HPDE6-E6E7 (cell line): ENCODE measurements around the gene TK1.
"Not testable (repeated sequence)": the region's sequence is repeated elsewhere in the genome, so short reads cannot be mapped to it uniquely, and the experiment has no call there.

Experiments used
- DNase-seq: peaks from one replicate; pipeline ENCODE4 v3.0.0; 2011; ENCODE audit warnings: missing footprints; ENCODE audit errors: extremely low spot score

The TK1 gene

DNA sequence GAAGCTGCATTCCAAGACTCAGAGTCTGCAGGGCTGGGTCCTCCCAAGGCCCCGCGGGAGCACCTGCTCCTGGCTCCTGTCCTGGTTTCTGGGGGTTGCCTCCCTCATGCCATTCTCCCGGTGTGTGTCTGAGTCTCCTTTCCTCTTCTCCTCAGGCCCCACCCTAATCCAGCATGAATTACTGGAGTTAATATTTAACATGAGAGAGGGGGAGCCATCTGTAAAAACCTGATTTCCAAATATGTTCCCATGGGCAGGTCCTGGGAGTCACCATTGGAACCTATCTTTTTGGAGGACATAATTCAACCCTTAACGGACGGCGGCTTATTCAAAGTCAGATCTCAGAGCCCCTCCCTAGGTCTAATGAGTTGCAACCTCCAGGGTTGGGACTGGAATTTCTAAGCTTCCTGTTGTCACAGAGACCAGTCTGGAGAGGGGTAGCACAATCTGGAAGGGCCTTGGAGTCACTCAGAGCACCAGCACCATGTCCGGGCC is 35.3 kb downstream of the TK1 start:
- DNase-seq, result peak; percentile 70

DNA sequence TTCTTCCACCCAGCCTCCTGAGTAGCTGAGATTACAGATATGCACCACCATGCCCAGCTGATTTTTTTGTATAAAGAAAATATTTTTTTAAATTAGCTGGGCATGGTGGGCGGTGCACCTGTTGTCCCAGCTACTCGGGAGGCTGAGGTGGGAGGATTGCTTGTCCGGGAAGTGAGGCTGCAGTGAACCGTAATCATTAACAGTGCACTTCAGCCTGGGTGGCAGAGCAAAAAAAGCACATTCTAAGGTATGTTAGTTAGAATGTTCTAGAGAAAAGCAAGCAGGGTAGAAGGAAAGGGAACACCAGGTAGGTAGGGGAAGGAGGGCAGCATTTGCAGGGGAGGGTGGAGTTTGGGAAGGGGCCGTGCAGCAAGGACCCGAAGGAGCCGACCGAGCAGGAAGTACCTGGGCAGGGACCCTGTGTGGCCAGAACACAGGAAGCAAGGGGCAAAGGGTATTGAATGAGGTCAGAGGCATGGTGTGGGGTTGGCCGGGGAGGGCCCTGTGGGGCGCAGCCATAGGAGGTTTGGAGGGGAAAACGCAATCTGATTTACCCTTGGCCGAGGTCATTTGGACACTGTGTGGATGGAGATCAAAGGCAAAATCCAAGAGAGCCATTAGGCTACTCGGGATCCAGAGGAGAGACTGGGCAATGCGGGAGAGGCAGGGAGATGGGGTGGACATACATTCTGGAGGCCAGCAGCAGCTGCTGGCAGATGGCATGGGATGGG is 38.4 kb downstream of the TK1 start:
- DNase-seq, result no peak

DNA sequence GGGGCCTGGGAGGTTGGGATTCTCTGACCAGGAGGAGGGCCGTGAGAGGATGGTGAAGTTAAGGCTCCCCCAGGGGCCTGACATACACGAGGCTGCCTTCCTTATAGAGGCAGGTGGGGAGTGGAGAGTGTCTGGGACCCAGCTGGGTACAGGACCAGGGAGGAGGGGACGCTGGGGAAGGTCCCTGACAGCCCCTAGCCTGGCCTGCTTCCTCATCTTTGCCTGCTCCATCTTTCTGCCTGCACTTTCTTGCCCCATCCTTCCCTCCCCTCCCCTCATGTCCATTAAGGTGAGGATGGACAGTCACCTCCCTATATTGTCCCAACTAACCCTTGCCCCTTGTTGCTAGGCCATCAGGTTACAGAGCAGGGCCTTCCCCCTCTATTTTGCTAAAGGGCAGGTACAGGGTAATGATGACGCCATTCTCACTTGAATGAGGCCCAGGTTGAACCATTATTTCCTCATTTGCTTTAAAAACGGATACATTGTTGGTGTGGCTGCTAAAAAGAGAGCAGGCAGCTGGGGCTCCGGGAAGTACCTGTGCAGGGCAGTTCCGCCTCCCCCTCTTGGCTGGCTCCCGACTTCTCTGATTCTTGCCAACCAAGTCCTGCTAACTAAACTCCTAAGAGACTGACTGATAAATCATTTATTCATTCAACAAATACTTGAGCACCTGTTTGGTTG is 39.4 kb downstream of the TK1 start:
- DNase-seq, result no peak

DNA sequence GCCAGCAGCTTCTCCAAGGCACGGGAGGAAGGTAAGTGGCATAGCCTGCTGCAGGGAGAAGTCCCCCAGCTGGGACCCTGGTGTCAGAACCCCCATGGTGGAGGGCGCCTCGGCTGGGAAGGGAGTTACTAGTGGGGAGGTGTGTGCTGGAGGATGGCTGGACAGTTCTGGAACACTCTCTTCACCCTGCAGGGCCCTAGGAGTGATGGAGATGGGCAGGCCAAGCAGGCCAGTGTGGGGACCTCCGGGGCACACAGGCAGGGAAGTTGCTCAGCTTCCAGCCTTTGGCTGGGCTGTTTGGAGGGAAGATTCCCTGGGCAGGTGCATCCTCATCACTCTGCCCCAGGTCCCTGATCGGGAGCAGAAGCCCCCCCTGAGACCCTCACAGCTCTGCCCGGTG is 40.0 kb downstream of the TK1 start:
- no peak for DNase-seq

DNA sequence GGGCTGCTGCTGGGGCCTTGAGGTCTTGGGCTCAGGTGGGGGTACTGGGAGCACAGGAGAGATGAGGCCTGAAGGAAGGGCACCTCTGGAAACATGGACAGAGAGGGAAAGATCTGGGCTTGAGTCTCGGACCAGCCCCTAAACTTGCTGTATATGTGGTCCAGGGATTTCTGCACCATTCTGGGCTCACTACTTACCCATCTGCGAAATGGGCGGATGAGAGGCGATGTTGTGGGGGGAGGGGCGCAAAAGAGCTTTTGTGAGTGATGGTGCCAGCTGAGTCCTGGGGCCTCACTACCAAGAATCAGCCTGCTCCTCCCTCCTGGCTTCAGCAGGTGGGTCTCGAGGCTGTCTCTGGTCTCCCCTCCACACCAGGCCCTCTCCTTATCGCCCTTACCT is 40.4 kb downstream of the TK1 start:
- no peak for DNase-seq

DNA sequence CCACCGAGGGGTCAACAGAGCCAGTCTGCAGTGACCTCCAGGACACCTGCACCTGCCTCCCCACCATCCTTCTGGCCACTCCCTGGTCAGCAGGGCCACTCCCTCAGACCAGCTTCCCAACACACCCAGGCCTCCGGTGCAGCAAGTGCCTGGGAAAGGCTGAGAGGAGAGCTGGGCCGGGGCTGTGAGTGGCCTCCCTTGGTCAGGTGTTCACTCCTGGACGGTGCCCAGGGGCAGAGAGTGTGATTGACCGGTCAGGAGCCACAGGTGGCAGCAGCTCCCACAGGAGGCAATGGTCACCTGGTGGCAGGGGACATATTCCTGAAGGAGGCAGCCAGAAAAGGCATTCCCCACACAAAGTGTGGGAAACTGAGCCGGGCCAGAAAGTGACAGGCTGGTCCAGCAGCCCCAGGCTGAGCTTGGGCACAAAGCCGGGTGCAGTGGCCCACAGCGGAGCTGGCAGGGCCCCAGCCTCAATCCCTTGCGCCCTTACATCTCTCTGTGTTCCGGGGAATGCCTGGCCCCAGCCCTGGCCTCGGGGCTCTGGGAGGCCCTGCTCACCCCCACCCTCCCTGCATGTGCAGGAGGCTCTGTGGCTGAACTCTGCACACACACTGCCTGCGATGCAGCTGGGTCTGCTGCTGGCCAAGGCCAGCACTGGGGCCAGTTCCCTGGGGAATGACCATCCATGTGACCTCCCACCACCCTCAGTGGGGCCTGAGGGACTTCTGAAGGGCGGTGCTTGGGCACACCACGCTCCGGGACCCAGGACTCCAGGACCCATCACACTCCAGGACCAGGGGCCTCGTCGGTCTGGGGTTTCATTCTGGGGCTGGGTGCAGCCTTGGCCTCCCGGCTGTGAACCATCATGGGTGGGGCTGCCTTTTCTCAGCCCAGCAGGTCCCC is 41.9 kb downstream of the TK1 start:
- DNase-seq, result no peak

DNA sequence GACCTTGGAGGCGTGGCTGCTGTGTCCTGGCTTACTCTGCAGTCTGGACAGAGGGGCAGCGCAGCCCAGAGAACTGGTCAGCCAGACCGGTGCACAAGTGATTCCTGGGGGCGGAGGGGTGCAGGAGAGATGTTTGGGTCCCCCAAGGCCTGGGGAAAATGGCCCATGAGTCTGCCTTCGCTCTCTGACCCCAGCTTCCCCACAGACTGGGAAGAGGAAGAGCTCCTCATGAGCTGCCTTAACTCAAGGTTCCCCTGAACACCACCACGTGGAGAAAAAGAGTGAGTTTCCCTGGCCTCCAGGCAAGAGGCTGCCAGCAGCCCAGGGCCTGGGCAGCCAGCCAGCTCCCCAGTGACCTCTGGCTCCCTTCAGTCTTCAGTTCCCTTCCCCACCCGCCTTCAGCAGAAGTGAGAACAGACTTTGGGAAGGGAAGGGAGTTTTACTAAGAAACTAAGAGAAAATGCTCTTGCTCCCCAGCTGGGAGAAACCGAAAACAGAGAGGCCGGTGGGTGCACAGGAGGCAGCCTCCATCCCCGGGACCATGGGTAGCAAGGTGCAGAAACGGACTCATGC is 42.6 kb downstream of the TK1 start:
- no peak for DNase-seq

DNA sequence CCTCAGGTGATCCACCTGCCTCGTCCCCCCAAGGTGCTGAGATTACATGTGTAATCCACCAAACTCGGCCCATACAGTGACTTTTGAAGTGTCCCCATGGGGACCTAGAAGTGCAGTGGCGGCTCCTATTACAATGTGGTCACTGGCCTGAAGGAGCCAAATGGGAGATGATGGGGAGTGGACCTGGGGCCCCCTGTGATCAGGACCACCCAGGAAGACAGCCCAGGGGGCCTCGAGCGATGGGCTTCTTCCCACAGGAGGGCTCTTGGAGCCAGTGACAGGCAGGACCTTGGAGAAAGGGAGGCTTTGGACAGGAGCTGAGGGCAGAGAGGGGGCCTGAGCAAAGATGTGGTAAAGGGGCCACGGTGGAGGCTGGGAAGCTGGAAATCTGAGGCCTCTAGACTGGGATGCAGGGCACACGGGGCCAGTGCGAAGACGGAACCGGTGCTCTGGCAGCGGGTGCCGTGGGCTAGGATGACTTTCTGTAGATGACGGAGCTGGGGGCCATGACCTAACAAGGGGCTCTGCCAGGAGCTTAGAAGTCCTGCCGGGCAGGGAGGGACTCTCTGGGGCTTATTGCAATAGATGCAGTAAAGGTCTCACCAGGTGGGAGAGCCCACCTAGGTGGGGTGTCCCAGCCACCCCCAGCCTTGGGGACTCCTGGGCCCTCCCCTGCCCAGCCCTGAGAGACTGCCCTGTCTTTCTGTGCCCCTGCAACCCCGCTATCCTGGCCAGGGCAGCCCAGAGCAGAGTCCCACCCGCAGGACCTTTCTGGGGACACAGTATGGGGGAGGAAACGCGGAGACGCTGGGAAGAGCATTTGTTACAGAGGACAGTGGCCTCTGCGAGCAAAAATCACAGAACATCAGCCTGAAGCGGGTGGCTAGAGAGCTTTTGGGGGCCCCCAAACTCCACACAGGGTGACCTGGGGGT is 43.4 kb downstream of the TK1 start:
- no peak for DNase-seq

DNA sequence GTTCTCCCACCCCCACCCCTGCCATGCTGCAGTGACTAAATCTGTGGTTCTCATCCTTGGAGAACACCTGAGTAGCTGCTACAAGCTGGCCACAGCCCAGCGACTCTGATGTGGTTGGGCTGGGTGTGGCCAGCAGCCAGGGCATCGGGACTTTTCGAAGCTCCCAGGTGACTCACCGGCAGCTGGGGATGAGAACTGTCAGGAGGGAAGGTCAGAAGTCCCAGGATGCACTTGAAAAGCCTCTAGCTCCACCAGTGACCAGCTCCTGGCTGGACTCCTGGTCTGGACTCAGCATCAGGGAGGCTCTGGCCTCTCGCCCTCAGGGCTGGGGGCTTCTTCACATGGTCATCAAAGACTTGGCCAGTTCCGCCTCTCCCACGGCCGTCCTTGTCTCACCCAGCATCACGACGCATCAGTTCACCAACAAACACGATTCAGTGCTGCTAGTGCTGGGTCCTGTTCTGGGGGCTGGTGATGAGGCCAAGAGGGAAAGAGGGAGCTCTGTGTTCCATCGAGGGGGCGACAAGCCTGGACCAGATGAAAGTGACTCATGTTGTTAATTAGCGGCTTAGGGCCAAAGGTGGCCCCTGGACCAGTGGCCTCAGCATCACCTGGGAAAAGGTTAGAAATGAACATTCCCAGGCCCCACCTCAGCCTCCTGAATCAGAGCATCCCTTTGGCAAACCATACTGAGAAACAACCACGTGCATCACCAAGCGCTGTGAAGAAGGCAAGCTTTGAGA is 44.6 kb downstream of the TK1 start:
- DNase-seq, result peak; percentile 93

DNA sequence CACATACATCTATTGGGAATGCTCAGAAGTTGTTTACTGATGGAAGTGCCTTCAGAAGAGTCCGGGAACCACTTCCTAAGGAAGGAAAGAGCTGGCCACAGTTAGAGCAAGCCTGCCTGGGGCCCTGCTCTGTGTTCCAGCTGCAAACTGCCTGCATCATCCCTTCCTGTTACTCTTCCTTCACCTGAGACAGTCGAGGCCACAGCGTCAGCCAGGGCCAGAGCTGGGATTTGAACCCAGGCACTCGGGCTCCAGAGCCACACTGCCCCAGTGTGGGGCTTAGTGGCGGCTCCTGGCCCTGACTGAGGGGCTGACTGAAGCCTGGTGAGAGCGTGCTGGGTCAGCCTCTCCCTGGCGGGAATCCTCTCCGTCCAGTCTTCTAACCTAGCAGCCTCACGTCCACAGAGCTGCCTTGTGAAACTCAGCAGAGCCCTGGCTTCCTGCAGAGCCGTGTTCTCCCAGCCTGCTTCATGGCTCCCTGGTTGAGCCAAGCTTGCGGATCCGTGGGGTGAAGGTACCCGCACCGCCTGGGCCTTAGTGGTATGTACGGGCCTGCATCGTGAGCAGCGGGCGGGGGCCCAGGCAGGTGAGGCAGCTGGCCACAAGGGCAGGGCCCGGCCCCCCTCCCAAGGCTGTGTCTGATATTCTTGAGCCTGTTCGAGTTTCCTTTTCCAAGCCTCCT is 45.3 kb downstream of the TK1 start:
- no peak for DNase-seq

DNA sequence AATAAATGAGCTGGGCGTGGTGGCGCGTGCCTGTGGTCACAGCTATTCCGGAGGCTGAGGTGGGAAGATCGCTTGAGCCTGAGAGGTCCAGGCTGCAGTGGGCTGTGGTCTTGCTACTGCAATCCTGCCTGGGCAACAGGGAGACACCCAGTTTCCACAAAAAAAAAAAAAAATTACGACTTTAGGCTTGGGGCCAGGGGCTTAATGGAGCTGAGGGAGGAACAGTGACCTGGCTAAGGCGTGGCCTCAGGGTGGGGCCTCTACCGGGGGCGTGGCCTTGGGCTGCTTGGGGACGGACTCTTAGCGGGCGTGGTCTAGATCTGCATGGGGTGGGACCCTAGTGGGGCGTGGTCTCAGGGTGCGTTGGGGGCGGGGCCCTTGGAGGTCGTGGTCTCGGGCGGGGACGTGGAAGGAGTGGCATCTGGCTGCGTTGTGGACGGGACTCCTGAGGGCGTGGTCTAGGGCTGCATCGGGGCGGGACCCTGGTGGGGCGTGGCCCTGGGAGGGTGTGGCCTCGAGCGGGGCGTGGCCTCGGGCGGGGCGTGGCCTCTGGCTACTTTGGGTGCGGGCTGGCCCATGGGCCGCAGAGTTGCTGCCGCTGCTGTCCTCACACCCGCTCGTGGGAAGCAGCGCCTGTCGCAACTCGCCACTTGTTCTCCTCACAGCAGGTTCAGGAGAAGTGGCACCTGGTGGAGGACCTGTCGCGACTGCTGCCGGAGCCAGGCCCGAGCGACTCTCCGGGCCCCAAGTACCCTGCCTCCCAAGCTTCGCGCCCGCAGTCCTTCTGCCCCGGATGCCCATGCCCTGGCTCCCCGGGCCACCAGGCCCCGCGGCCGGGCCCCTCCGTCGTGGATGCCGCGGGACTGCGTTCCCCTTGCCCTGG is 46.4 kb downstream of the TK1 start:
- DNase-seq, result peak; percentile 88

DNA sequence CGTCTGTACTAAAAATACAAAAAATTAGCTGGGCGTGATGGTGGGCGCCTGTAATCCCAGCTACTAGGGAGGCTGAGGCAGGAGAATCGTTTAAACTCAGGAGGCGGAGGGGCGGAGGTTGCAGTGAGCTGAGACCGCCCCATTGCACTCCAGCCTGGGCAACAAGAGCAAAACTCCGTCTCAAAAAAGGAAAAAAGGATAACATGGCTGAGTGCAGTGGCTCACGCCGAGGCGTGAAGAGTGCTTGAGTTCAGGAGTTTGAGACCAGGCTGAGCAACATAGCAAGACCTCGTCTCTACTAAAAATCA is 47.0 kb downstream of the TK1 start:
- DNase-seq, result not testable (repeated sequence)

DNA sequence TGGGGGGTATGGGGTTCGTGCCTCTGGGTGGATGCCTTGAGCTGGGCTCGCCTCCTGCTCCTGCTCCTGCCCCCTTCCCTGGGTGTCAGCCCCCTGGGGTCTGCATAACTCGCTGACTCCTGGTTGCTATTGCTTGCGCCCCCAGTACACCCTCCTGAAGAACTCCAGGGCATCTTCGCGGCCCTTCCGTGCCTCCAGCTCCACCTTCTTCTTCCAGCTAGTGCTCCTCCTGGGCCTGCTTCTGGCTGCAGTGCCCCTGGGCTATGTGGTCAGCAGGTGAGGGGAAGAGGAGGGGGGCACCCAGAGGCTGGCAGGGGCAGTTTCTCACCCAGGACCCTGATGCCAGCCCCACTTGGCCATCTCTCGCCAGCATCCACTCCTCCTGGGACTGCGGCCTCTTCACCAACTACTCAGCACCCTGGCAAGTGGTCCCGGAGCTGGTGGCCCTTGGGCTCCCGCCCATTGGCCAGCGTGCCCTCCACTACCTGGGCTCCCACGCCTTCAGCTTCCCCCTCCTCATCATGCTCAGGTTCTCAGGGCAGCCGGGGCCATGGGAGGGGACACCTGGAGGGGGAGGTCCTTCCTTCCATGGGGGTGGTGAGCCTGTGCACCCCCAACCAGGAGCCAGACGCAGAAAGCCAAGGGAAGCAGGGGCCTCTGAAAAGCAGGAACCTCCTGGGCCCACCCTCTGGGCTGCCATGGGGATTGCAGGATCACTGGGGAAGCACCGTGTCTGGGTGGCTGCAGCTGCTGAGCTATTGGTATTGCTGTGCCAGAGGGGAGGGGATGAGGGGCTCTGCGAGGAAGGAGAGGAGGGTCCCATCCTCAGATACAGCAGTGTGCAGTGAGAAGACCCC is 48.4 kb downstream of the TK1 start:
- DNase-seq, result no peak

DNA sequence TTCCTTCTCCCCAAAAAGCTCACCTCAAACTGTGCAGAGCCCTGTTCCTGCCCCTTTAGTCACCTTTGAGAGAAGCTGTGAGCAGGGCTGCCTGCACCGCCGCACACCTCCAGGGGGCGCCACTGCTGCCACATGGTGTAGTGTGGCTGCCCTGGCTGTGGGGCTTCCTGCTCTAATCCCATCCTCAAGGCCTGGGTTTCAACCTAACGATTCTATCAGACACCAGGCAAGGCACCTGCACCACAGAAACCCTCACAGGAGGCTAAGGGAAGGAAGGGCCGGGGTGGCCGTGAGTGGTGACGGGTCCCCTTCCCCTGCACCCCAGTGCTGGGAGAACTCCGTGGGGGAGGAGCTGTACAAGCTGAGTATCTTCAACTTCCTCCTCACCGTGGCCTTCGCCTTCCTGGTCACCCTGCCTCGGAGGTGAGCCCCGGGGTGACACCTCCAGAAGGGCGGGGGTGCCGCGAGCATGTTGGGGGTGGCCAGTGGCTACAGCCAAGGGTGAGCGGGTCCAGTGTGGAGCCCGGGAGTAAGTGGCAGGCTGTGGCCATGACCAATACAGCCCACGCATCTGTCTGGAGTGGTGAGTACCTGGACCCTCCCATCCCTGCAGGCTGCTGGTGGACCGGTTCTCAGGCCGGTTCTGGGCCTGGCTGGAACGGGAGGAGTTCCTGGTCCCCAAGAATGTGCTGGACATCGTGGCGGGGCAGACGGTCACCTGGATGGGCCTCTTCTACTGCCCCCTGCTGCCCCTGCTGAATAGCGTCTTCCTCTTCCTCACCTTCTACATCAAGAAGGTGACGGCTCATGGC is 49.3 kb downstream of the TK1 start:
- no peak for DNase-seq

DNA sequence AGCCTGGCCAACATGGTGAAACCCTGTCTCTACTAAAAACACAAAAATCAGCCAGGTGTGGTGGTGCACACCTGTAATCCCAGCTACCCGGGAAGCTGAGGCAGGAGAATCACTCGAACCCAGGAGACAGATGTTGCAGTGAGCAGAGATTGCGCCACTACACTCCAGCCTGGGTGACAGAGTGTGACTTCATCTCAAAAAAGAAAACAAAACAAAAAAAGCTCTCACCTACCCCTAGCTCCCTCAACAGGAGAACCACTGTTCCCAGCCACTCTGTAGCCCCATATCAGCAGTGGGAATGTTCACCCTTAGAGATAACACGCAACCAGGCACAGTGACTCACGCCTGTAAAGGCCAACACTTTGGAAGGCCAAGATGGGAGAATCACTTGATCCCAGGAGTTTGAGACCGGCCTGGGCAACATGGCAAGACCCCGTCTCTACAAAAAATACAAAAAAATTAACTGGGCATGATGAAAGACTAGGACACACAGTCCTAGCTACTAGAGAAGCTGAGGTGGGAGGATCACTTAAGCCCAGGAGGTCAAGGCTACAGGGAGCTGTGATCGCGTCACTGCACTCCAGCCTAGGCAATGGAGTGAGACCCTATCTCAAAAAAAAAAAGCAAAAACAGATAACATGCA is 50.9 kb downstream of the TK1 start:
- DNase-seq, result no peak

DNA sequence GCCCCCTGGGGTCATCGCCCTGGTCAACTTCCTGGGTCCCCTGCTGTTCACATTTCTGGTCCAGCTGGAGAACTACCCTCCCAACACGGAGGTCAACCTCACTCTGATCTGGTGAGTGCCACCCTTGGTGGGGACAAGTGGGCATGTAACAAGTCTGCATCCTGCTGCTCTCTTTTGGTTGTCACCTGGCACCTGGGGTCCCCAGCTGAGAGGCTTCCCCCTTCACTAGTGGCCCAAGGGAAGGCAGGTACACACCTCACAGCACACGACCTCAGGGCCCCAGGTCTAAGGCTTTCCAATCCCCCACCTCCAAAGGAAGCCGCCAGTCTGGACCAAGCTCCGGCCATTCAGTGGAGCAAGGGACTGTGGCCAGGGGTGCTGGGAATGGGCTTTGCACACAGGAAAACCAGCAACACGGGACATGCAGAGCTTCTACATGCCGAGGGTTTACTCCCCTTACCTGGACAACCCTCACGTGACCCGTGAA is 51.9 kb downstream of the TK1 start:
- DNase-seq, result no peak
